ENCODE results near the gene SERPINA10. TPM values are rescaled to one million over a fixed set of nuclear protein-coding genes. Genes with fewer than 3 reads are reported as not detected.

The SERPINA10 gene
- total and polyA plus RNA-seq, 2 of the 13 experiments (the other 11 are each of a cell fraction or from before 2014, with no cell fraction given) = 20.1 to 20.2 TPM

DNA sequence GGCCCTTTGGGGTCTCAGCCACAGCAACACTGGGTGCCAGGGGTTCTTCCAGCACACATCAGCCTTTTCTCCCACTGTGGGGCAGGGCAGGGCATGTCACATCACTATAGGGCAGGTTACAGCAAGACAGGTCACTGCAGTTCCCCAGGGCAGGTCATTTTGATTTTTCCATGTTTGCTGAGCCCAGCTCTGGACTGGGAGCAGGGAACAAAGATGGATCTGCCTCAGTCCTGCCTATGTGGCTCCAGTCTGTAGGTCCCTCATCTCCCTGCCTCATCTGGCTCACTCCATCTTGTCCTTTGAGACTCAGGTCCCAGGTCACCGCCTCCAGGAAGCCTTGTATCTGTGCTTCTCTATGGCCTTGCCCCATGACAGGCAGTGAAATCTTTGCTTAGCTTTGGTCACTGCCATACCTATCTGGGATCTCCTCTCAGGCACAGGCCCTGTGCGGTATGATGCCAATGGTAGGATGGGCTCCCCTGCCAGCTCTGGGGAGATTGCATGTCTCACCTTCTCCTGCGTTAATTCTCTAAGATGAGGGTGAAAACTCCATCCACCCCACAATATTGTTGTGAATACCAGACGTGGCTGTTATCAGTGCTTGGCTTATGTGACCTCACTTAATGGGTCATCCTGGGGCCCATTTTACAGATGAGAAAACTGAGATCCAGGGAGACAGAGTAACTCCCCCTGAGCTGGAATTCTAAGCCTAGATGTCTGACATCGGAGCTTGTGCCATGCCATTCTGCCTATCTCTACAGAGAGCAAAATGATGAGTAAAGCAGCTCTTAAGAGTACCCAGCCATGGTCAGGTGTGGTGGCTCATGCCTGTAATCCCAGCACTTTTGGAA lies 28.6 kb upstream of the SERPINA10 start (continued):
- TF ChIP-seq ZNF326 (CRISPR knock-in tag; IDR thresholded peaks at IDR 0.05; ENCODE audit: borderline replicate concordance) (no peak), THAP11 (CRISPR knock-in tag; IDR thresholded peaks at IDR 0.05) (no peak), NFKBIZ (CRISPR knock-in tag; IDR thresholded peaks at IDR 0.05) (no peak), ZNF230 (CRISPR knock-in tag; IDR thresholded peaks at IDR 0.05) (0 out of 2 replicates have a peak, but pooled peaks have one; percentile 27), ZNF432 (CRISPR knock-in tag; IDR thresholded peaks at IDR 0.05; ENCODE audit: borderline replicate concordance) (no peak), CSRNP2 (CRISPR knock-in tag; conservative IDR thresholded peaks at IDR 0.05; ENCODE audit: low read depth) (no peak), ESRRA (CRISPR knock-in tag; IDR thresholded peaks at IDR 0.05; ENCODE audit: low read depth) (peak; percentile 82), JUND (CRISPR knock-in tag; IDR thresholded peaks at IDR 0.05) (no peak), ZNF430 (CRISPR knock-in tag; IDR thresholded peaks at IDR 0.05) (no peak), SATB2 (CRISPR knock-in tag; IDR thresholded peaks at IDR 0.05) (no peak), AFF4 (CRISPR knock-in tag; IDR thresholded peaks at IDR 0.05) (no peak), NRL (CRISPR knock-in tag; IDR thresholded peaks at IDR 0.05; ENCODE audit: borderline replicate concordance) (no peak), ZNF556 (CRISPR knock-in tag; IDR thresholded peaks at IDR 0.05; ENCODE audit: borderline replicate concordance) (0 out of 2 replicates have a peak, but pooled peaks have one; percentile 46), ZNF354B (CRISPR knock-in tag; IDR thresholded peaks at IDR 0.05) (no peak), ZNF644 (CRISPR knock-in tag; IDR thresholded peaks at IDR 0.05; ENCODE audit: low read depth) (no peak)
- TF ChIP-seq, protein P1, sequence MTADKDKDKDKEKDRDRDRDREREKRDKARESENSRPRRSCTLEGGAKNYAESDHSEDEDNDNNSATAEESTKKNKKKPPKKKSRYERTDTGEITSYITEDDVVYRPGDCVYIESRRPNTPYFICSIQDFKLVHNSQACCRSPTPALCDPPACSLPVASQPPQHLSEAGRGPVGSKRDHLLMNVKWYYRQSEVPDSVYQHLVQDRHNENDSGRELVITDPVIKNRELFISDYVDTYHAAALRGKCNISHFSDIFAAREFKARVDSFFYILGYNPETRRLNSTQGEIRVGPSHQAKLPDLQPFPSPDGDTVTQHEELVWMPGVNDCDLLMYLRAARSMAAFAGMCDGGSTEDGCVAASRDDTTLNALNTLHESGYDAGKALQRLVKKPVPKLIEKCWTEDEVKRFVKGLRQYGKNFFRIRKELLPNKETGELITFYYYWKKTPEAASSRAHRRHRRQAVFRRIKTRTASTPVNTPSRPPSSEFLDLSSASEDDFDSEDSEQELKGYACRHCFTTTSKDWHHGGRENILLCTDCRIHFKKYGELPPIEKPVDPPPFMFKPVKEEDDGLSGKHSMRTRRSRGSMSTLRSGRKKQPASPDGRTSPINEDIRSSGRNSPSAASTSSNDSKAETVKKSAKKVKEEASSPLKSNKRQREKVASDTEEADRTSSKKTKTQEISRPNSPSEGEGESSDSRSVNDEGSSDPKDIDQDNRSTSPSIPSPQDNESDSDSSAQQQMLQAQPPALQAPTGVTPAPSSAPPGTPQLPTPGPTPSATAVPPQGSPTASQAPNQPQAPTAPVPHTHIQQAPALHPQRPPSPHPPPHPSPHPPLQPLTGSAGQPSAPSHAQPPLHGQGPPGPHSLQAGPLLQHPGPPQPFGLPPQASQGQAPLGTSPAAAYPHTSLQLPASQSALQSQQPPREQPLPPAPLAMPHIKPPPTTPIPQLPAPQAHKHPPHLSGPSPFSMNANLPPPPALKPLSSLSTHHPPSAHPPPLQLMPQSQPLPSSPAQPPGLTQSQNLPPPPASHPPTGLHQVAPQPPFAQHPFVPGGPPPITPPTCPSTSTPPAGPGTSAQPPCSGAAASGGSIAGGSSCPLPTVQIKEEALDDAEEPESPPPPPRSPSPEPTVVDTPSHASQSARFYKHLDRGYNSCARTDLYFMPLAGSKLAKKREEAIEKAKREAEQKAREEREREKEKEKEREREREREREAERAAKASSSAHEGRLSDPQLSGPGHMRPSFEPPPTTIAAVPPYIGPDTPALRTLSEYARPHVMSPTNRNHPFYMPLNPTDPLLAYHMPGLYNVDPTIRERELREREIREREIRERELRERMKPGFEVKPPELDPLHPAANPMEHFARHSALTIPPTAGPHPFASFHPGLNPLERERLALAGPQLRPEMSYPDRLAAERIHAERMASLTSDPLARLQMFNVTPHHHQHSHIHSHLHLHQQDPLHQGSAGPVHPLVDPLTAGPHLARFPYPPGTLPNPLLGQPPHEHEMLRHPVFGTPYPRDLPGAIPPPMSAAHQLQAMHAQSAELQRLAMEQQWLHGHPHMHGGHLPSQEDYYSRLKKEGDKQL (CRISPR knock-in tag; IDR thresholded peaks at IDR 0.05; ENCODE audit: low read depth) = no peak

Measured in HepG2 (cell line).